Gastroesophageal sphincter (tissue), 4 donors: ENCODE results near the gene DLGAP4. TPM values are rescaled to one million over a fixed set of nuclear protein-coding genes. Genes with fewer than 3 reads are reported as not detected.

ENCODE experiments used
- ATAC-seq: fragments of 150-250 bp; one replicate; pipeline ENCODE4 v1.9.1; 2016; ENCODE audit warnings: mild to moderate bottlenecking, moderate library complexity
- H3K27ac ChIP-seq, 4 donors: fragments of 200-600 bp; sonication (generic) in 3 of 4; 1 replicate in 3 of 4; 2 replicates in 1 of 4; pipeline ENCODE4 v1.5.1; 2016 to 2019
- H3K27me3 ChIP-seq: fragments of 200-600 bp; sonication (generic); one replicate; pipeline ENCODE4 v1.5.1; 2019
- H3K36me3 ChIP-seq, 2 donors: fragments of 200-600 bp; sonication (generic); one replicate each; pipeline ENCODE4 v1.5.1; 2019; ENCODE audit warnings: control low read depth in 1 of 2
- H3K4me1 ChIP-seq, 3 donors: fragments of 200-600 bp; sonication (generic); 1 replicate in 2 of 3; 2 replicates in 1 of 3; pipeline ENCODE4 v1.5.1; 2016 to 2019; ENCODE audit warnings: control low read depth in 2 of 3
- H3K4me3 ChIP-seq, 2 donors: fragments of 200-600 bp; sonication (generic); one replicate each; pipeline ENCODE4 v1.5.1; 2019; ENCODE audit warnings: mild to moderate bottlenecking in 1 of 2, moderate library complexity in 1 of 2
- H3K9me3 ChIP-seq, 3 donors: fragments of 200-600 bp; sonication (generic); one replicate each; pipeline ENCODE4 v1.5.1; 2017 to 2019; ENCODE audit warnings: control low read depth in 2 of 3
- EP300 ChIP-seq: sonication (generic); formaldehyde crosslinking; IDR thresholded peaks from one replicate; pipeline ENCODE4 v1.6.1; 2017; ENCODE audit warnings: antibody characterized with exemption, mild to moderate bottlenecking
- POLR2A ChIP-seq, 2 donors: fragments of 450-650 bp; IDR thresholded peaks; one replicate each; pipeline ENCODE4 v1.6.1; 2017; ENCODE audit warnings: antibody characterized with exemption in 2 of 2, mild to moderate bottlenecking in 2 of 2, moderate library complexity in 1 of 2
- POLR2AphosphoS5 ChIP-seq: sonication (generic); formaldehyde crosslinking; IDR thresholded peaks from one replicate; pipeline ENCODE4 v1.6.1; 2017; ENCODE audit warnings: antibody characterized with exemption
- WGBS, 2 donors: methylation state at CpG; one replicate each; pipeline ENCODE4 v1.1.5; 2018; ENCODE audit warnings: low coverage in 1 of 2; 5-methylcytosine and 5-hydroxymethylcytosine counted together
- total RNA-seq, 4 donors: library from RNA; depleted of rRNA; stranded (reverse); fragments of >200 nt; gene quantifications; one replicate each; pipeline ENCODE4 v1.1.0, GENCODE V29; 2016
- TF ChIP-seq, protein P1 (sequence below), 4 experiments: fragments of 200-600 bp in 2 of 4; fragments of 450-650 bp in 2 of 4; sonication (generic) in 1 of 4; IDR thresholded peaks; one replicate each; pipeline ENCODE4 v1.5.1; 2017 to 2019; ENCODE audit warnings: antibody characterized with exemption in 4 of 4, mild to moderate bottlenecking in 2 of 4, moderate library complexity in 2 of 4

The DLGAP4 gene
- total RNA-seq, 4 donors from 2014 or later: 35.5 to 76.1 (median 42.2) TPM

DNA sequence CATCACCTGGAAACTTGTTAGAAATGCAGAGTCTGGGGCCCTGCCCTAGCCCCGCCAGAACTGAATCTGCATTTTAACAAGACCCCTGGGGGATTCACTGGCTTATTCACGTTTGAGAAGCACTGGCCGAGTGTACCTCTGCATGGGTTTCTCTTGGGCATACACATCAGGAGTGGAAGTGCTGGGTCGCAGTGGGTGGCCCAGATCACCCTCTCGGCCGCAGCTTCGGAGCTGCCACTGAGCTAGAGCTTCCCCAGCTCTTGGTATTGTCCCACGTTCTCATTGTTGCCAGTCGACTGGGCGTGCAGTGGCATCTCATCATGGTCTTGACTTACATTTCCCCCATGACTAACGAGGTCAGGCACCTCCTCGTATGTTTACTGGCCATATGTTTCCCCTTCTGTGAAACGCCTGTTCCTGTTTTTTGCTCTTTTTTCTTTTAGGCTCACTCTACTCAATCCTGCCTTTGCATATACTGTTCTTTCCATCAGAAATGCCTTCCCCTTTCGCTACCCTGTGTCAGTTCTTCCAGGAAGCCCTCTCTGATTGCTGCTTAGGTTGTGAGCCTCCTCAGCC is 3.0 kb upstream of the DLGAP4 start:
- H3K9me3 ChIP-seq: no peaks in the 10 kb centered on the region

DNA sequence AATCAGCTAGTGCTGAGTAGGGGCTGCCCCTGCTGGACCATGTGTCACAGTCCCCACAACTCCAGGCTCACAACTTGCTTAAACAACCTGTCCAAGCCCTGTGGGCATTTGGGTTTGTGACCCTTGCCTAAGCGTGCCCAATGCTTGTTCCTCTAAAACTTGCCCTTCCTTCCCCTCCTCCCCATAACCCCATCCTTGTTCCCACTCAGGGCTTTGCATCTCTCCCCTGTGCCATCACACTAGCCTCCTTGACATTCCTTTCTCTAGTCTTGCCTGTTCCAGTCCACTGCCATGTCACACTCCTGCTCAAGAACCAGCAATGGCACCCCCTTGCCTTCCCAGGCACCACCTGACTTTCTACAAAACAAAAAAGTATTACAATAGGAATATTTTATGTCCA is 2.3 kb upstream of the DLGAP4 start:
- ATAC-seq: no peak
- peaks cover 0 to 17% (median 11%) of the 10 kb centered on the region in 3 donors for H3K4me1 ChIP-seq
- peaks cover 95% of the 10 kb centered on the region for H3K27me3 ChIP-seq
- H3K4me3 ChIP-seq: no peak overlapping the region
- H3K36me3 ChIP-seq: no peaks in the 10 kb centered on the region
- no peaks in the 10 kb centered on the region for H3K9me3 ChIP-seq
- 11 to 100% methylated on average over 1 of the region's 1 CpG for WGBS, 2 donors
- TF ChIP-seq POLR2AphosphoS5 (no peak), POLR2A (IDR thresholded peaks at IDR 0.05) (no peak), EP300 (no peak)
- TF ChIP-seq, protein P1, sequence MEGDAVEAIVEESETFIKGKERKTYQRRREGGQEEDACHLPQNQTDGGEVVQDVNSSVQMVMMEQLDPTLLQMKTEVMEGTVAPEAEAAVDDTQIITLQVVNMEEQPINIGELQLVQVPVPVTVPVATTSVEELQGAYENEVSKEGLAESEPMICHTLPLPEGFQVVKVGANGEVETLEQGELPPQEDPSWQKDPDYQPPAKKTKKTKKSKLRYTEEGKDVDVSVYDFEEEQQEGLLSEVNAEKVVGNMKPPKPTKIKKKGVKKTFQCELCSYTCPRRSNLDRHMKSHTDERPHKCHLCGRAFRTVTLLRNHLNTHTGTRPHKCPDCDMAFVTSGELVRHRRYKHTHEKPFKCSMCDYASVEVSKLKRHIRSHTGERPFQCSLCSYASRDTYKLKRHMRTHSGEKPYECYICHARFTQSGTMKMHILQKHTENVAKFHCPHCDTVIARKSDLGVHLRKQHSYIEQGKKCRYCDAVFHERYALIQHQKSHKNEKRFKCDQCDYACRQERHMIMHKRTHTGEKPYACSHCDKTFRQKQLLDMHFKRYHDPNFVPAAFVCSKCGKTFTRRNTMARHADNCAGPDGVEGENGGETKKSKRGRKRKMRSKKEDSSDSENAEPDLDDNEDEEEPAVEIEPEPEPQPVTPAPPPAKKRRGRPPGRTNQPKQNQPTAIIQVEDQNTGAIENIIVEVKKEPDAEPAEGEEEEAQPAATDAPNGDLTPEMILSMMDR (IDR thresholded peaks at IDR 0.05): no peak
- H3K27ac ChIP-seq: no peak overlapping the region

More for the DNA sequence above, 3.0 kb upstream of the DLGAP4 start:
- ATAC-seq: no peak
- Histone ChIP-seq H3K4me1 (peaks cover 0 to 17% (median 11%) of the 10 kb centered on the region in 3 donors), H3K27me3 (peaks cover 95% of the 10 kb centered on the region), H3K36me3 (no peaks in the 10 kb centered on the region), H3K4me3 (no peak overlapping the region), H3K27ac (no peak overlapping the region)
- TF ChIP-seq POLR2AphosphoS5 (no peak), POLR2A (IDR thresholded peaks at IDR 0.05) (no peak), EP300 (no peak)
- TF ChIP-seq, protein P1 (IDR thresholded peaks at IDR 0.05): no peak
- 22 to 32% methylated on average over 10 to 11 of the region's 14 CpGs for WGBS, 2 donors

DNA sequence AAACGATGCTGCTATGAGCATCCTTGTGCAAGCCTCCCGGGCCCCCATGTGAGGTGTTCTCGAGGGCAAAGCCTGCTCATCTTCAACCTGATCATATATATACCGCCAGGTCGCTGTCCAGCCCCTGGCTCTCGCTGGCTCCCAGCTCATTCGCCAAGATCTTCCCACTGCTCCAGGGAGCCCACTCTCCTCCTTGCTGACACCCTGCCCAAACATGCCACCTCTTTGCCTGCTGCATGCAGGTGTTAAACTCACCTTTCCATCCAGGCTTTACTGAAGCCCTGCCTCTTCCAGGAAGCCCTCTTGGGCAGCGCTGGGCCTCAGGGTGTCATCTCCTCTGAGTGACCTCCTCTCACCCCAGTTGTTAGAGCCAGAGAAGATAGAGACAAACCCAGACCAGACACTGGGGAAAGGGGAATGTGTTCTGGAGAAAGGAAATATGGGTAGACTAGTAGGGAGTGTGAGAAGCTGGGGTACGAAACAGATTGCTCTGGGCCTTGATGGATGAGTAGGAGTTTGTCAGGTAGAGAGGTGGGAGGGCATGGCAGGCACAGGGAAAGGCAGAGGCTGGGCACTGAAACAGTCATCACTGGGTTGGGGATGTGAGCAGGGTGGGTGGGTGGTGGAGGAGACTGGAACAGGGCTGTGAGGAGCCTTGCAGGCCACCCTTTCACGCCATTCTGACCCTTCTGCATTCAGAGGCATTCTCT is 1.2 kb upstream of the DLGAP4 start:
- H3K27me3 ChIP-seq: peaks cover 94% of the 10 kb centered on the region
- H3K27ac ChIP-seq: no peak overlapping the region
- no peaks in the 10 kb centered on the region for H3K36me3 ChIP-seq
- H3K4me3 ChIP-seq: no peak overlapping the region
- TF ChIP-seq EP300 (no peak), POLR2A (IDR thresholded peaks at IDR 0.05) (no peak), POLR2AphosphoS5 (no peak)
- TF ChIP-seq, protein P1 (IDR thresholded peaks at IDR 0.05): no peak
- 23 to 26% methylated on average over 4 to 9 of the region's 10 CpGs for WGBS, 2 donors
- H3K4me1 ChIP-seq: peaks cover 0 to 17% (median 11%) of the 10 kb centered on the region in 3 donors
- no peaks in the 10 kb centered on the region for H3K9me3 ChIP-seq
- ATAC-seq: no peak

DNA sequence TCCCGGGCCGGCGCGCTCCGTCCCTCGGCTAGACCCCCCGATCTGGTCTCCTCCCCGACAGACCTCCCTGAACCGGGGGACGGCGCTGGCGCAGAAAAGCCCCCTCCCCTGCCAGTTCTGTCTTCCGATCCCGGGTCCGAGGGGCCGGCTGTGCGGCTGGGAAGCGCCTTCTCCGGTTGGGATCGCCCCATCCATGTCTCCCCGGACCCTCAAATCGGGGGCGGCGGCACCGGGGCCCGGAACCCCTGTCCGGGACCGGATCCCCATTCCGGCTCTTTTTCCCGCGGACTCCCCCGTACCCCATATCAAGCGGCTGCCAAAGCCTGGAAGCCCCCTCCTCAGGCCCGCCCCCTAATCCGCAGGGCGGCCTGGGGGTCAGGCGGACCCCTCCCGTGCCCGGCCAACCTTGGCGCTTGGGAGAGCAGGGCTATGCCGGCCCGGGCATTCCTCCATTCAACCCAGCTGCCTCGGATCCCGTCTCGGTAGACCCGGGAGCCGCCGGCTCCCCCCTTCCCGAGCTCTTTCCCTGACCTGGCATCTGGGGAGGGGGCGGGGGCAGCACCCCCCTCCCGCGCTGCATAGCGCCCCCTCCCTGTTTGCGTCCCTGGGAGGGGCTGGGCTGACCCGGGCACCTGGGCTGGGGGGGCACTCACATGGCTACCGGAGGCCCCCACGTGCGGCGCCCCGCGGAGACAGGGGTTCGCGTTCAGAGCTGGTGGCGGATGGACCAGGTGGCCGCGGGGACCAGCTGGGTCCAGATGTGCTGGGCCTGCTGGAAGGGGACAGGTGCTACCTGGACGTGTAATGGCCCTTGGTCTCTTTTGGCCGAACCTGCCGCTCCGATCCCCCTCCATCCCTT is 643 bp downstream of the DLGAP4 start:
- peaks cover 0 to 17% (median 11%) of the 10 kb centered on the region in 3 donors for H3K4me1 ChIP-seq
- ATAC-seq: no peak
- H3K27me3 ChIP-seq: peaks cover 94% of the 10 kb centered on the region
- H3K27ac ChIP-seq: no peak overlapping the region
- 0% methylated on average over 6 of the region's 70 CpGs; no CpG with 5 or more reads in 1 of the 2 donors for WGBS, 2 donors
- H3K4me3 ChIP-seq: peak overlapping the region in 1 of 2 donors; percentile 46
- H3K9me3 ChIP-seq: no peaks in the 10 kb centered on the region
- TF ChIP-seq EP300 (no peak), POLR2AphosphoS5 (no peak), POLR2A (IDR thresholded peaks at IDR 0.05) (no peak)
- TF ChIP-seq, protein P1 (IDR thresholded peaks at IDR 0.05): no peak
- no peaks in the 10 kb centered on the region for H3K36me3 ChIP-seq
